Nephron (organoid): Measurements from ENCODE around the gene NDUFS5.

ENCODE experiments used
- H3K27ac Mint-ChIP-seq, 3 experiments: 2 replicates each; pipeline ENCODE4 v1.8.0; 2020; ENCODE audit warnings: mixed read lengths in 3 of 3, mild to moderate bottlenecking in 2 of 3, moderate library complexity in 1 of 3
- H3K27me3 Mint-ChIP-seq: 2 replicates; pipeline ENCODE4 v1.8.0; 2021; ENCODE audit warnings: low read depth, mild to moderate bottlenecking, moderate library complexity, mixed read lengths
- H3K36me3 Mint-ChIP-seq: 2 replicates; pipeline ENCODE4 v1.8.0; 2020; ENCODE audit warnings: low read depth, mixed read lengths
- H3K4me1 Mint-ChIP-seq: 2 replicates; pipeline ENCODE4 v1.8.0; 2020; ENCODE audit warnings: mixed read lengths
- H3K4me3 Mint-ChIP-seq, 3 experiments: 2 replicates each; pipeline ENCODE4 v1.8.0; 2020; ENCODE audit warnings: mild to moderate bottlenecking in 3 of 3, mixed read lengths in 3 of 3, moderate library complexity in 2 of 3
- H3K9me3 Mint-ChIP-seq: 2 replicates; pipeline ENCODE4 v1.8.0; 2020; ENCODE audit warnings: mixed read lengths
- CTCF ChIP-seq, 3 experiments: fragments of 200-600 bp; sonication (generic); IDR thresholded peaks; one replicate each; pipeline ENCODE4 v1.5.0; 2021; ENCODE audit warnings: antibody characterized with exemption in 3 of 3; ENCODE audit not compliant: unreplicated experiment in 3 of 3

NDUFS5 gene

GRCh38 chr1:38990738-38991637, 35.2 kb upstream of the NDUFS5 start, which contains the start of gene AKIRIN1:
TSS of gene AKIRIN1 (plus strand) at chr1:38991276. CDS start at chr1:38991381, 105 bp downstream.
- H3K27me3 Mint-ChIP-seq: no peaks in the 10 kb centered on the region
- H3K4me3 Mint-ChIP-seq: peak within 1 kb of the TSS; percentile 88 to 91 (median 89)
- peak within 1 kb of the TSS; percentile 94 to 97 (median 94) for H3K27ac Mint-ChIP-seq
- peaks cover 37% of the 10 kb centered on the region for H3K4me1 Mint-ChIP-seq
- TF ChIP-seq CTCF (IDR thresholded peaks at IDR 0.05; ENCODE audit: unreplicated experiment in 3 of 3): no peak
- peaks cover 17% of the 10 kb centered on the region for H3K36me3 Mint-ChIP-seq
- no peaks in the 10 kb centered on the region for H3K9me3 Mint-ChIP-seq

GRCh38 chr1:38991638-38992411, 34.3 kb upstream of the NDUFS5 start:
- Mint-ChIP-seq H3K9me3 (no peaks in the 10 kb centered on the region), H3K4me1 (peaks cover 32% of the 10 kb centered on the region), H3K4me3 (peak overlapping the region; percentile 88 to 91 (median 89)), H3K27ac (peak overlapping the region; percentile 47 to 90 (median 79)), H3K36me3 (peaks cover 20% of the 10 kb centered on the region), H3K27me3 (no peaks in the 10 kb centered on the region)
- no peak for TF ChIP-seq CTCF (IDR thresholded peaks at IDR 0.05; ENCODE audit: unreplicated experiment in 3 of 3)

- Mint-ChIP-seq H3K4me3 (peak overlapping the region; percentile 88 to 91 (median 89)), H3K36me3 (peaks cover 28% of the 10 kb centered on the region), H3K9me3 (no peaks in the 10 kb centered on the region), H3K27me3 (no peaks in the 10 kb centered on the region), H3K4me1 (peaks cover 38% of the 10 kb centered on the region), H3K27ac (peak overlapping the region; percentile 47 to 90 (median 79))
- no peak for TF ChIP-seq CTCF (IDR thresholded peaks at IDR 0.05; ENCODE audit: unreplicated experiment in 3 of 3)
Measured at GRCh38 chr1:38992412-38993111, 33.6 kb upstream of the NDUFS5 start.

- Mint-ChIP-seq H3K36me3 (peaks cover 39% of the 10 kb centered on the region), H3K9me3 (no peaks in the 10 kb centered on the region), H3K4me3 (peak overlapping the region; percentile 26 to 52 (median 41)), H3K27ac (no peak overlapping the region), H3K4me1 (peaks cover 44% of the 10 kb centered on the region), H3K27me3 (no peaks in the 10 kb centered on the region)
- no peak for TF ChIP-seq CTCF (IDR thresholded peaks at IDR 0.05; ENCODE audit: unreplicated experiment in 3 of 3)
Measured at GRCh38 chr1:38994196-38994595, 32.0 kb upstream of the NDUFS5 start.

- no peak for TF ChIP-seq CTCF (IDR thresholded peaks at IDR 0.05; ENCODE audit: unreplicated experiment in 3 of 3)
- Mint-ChIP-seq H3K4me1 (peaks cover 29% of the 10 kb centered on the region), H3K9me3 (no peaks in the 10 kb centered on the region), H3K27ac (peak overlapping the region in 2 of 3 experiments; percentile 9 to 63), H3K27me3 (no peaks in the 10 kb centered on the region), H3K4me3 (peak overlapping the region in 2 of 3 experiments; percentile 26 to 44), H3K36me3 (peaks cover 55% of the 10 kb centered on the region)
Measured at GRCh38 chr1:38997034-38997900, 28.9 kb upstream of the NDUFS5 start.
